SU-DHL-6 (cell line): Measurements from ENCODE around the gene STK10.

Experiments used
- H2AFZ ChIP-seq: fragments of 200-600 bp; sonication (generic); 2 replicates; pipeline ENCODE4 v1.6.1; 2014; ENCODE audit warnings: low read depth, mild to moderate bottlenecking, moderate library complexity, mixed read lengths, antibody characterized with exemption, low read length; ENCODE audit not compliant: severe bottlenecking
- H3F3A ChIP-seq: fragments of 200-600 bp; shearing (Covaris generic); 2 replicates; pipeline ENCODE4 v1.6.0; 2016; ENCODE audit warnings: antibody characterized with exemption, mild to moderate bottlenecking; ENCODE audit not compliant: insufficient read depth
- H3K27ac ChIP-seq: fragments of 200-600 bp; sonication (generic); 2 replicates; pipeline ENCODE4 v1.5.1; 2016; ENCODE audit warnings: low read depth, mild to moderate bottlenecking, low read length, moderate library complexity, mixed read lengths
- H3K27me3 ChIP-seq: fragments of 200-600 bp; sonication (generic), shearing (Covaris generic); 2 replicates; pipeline ENCODE4 v1.6.0; 2014; ENCODE audit warnings: mild to moderate bottlenecking, low read length
- H3K36me3 ChIP-seq: fragments of 200-600 bp; sonication (generic); 2 replicates; pipeline ENCODE4 v1.6.1; 2014; ENCODE audit warnings: mild to moderate bottlenecking, low read length, mixed read lengths
- H3K4me2 ChIP-seq: fragments of 300-600, 200-600 bp; shearing (Covaris generic), sonication (generic); 2 replicates; pipeline ENCODE4 v1.6.0; 2014; ENCODE audit warnings: low read length, low read depth, mild to moderate bottlenecking; ENCODE audit not compliant: poor library complexity, severe bottlenecking
- H3K4me3 ChIP-seq: fragments of 200-600 bp; sonication (generic); 2 replicates; pipeline ENCODE4 v1.5.1; 2014; ENCODE audit warnings: antibody characterized with exemption, low read length, mild to moderate bottlenecking, mixed read lengths; ENCODE audit not compliant: insufficient read depth, poor library complexity, severe bottlenecking
- H3K79me2 ChIP-seq: fragments of 200-600 bp; sonication (generic); 2 replicates; pipeline ENCODE4 v1.6.1; 2014; ENCODE audit warnings: mild to moderate bottlenecking, low read length, moderate library complexity; ENCODE audit not compliant: insufficient read depth
- H3K9ac ChIP-seq: fragments of 200-600 bp; sonication (generic); 2 replicates; pipeline ENCODE4 v1.7.0; 2014; ENCODE audit warnings: mild to moderate bottlenecking, low read length
- H3K9me2 ChIP-seq: fragments of 200-600 bp; sonication (generic); replicated peaks from 2 replicates; pipeline ENCODE4 v1.6.1; 2014; ENCODE audit warnings: low read length; ENCODE audit not compliant: insufficient read depth
- H3K9me3 ChIP-seq: fragments of 200-600 bp; sonication (generic); 2 replicates; pipeline ENCODE4 v1.6.1; 2014; ENCODE audit warnings: low read length, mixed read lengths; ENCODE audit not compliant: insufficient read depth
- H4K20me1 ChIP-seq: fragments of 200-600 bp; sonication (generic); 2 replicates; pipeline ENCODE4 v1.6.1; 2014; ENCODE audit warnings: low read depth, mild to moderate bottlenecking, antibody characterized with exemption, low read length, moderate library complexity, mixed read lengths
- CTCF ChIP-seq: fragments of 200-600 bp; sonication (generic); IDR thresholded peaks from one replicate; pipeline ENCODE4 v1.5.1; 2017; ENCODE audit warnings: antibody characterized with exemption, mild to moderate bottlenecking, low read length, moderate library complexity; ENCODE audit not compliant: insufficient read depth, poor library complexity, severe bottlenecking
- EZH2phosphoT487 ChIP-seq: fragments of 200-600 bp; sonication (generic), shearing (Covaris generic); conservative IDR thresholded peaks from 2 replicates; pipeline ENCODE4 v1.6.1; 2018; ENCODE audit warnings: mild to moderate bottlenecking, antibody characterized with exemption, low read length, moderate library complexity, mixed read lengths

Gene STK10

DNA sequence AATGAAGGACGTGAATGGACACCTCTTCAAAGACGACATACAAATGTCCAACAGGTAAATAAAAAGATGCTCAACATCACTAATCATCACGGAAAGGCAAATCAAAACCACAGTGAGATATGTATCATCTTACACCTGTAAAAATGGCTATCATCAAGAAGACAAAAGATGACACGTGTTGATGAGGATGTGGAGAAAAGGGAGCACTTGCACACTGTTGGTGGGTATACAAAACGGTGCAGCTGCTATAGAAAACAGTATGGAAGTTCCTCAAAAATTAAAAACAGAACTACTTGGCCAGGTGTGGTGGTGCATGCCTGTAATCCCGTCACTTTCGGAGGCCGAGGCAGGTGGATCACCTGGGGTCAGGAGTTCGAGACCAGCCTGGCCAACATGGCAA is 47.9 kb downstream of the STK10 start:
- no peak overlapping the region for H3K4me2 ChIP-seq
- H3K27ac ChIP-seq: no peak overlapping the region
- no peaks in the 10 kb centered on the region; the same call in 1 of the 2 replicates for H4K20me1 ChIP-seq
- H3K9me2 ChIP-seq: no peaks in the 10 kb centered on the region
- peaks cover 5% of the 10 kb centered on the region; the same call in 1 of the 2 replicates for H3F3A ChIP-seq
- TF ChIP-seq EZH2phosphoT487: no peak
- no peak for TF ChIP-seq CTCF
- H3K79me2 ChIP-seq: peaks cover 71% of the 10 kb centered on the region
- H3K9me3 ChIP-seq: no peaks in the 10 kb centered on the region
- no peaks in the 10 kb centered on the region for H3K27me3 ChIP-seq
- no peak overlapping the region for H2AFZ ChIP-seq
- H3K9ac ChIP-seq: no peak overlapping the region
- H3K4me3 ChIP-seq: no peak overlapping the region
- H3K36me3 ChIP-seq: no peaks in the 10 kb centered on the region

DNA sequence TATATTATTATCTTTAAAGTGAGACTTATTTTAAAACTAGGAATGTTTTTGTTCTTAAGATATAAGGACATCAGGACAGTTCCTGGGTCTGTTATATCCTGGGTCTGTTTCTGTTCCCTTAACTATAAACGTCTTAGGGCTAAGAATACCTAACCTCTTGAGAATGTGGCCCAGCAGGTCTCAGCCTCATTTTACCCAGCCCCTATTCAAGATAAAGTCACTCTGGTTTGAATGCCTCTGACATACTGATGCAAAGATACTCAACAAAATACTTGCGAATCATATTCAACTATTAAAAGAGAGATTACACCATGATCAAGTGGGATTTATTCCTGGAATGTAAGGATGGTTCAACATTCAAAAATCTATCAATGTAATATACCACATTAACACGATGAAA is 51.0 kb downstream of the STK10 start:
- Histone ChIP-seq H4K20me1 (no peaks in the 10 kb centered on the region), H3F3A (peaks cover 5% of the 10 kb centered on the region; the same call in 1 of the 2 replicates), H3K9me3 (no peaks in the 10 kb centered on the region), H3K27me3 (no peaks in the 10 kb centered on the region), H3K27ac (no peak overlapping the region), H3K4me3 (no peak overlapping the region), H3K9me2 (no peaks in the 10 kb centered on the region), H3K79me2 (peaks cover 60% of the 10 kb centered on the region), H3K9ac (no peak overlapping the region), H3K36me3 (0 out of 2 replicates have a peak, but pooled peaks cover 3% of the 10 kb centered on the region), H3K4me2 (no peak overlapping the region), H2AFZ (no peak overlapping the region)
- TF ChIP-seq CTCF: no peak
- no peak for TF ChIP-seq EZH2phosphoT487

DNA sequence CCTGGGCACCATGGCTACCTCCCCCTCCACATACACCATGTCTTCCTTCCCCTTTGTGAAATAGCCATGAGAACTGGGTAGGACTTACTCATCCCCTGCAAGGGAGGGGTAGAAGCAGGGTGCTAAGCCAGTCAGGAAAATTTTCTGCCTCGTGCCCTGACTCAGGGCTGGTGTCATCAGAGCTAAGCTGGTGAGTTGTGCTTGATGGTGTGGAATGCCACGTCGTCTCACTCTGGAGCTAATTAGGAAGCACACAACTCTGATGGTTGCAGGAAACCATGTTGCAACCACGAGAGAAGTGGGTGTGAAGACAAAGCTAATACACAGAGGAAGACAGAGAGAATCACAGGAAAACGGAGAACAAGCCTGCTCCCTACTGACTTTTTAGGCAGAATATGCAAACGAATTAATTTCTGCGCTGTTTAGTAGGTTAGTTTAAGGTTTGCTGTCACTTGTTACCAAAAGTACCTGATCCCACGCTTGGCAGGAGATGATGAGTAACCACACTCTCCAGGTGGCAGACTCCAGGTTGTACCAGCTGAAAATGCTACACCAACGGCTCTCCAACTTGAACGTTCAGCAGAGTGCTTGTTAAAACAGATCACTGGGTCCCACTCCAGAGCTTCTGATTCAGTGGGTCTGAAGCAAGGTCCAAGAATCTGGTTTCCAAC is 54.5 kb downstream of the STK10 start:
- Histone ChIP-seq H3K27me3 (no peaks in the 10 kb centered on the region), H4K20me1 (no peaks in the 10 kb centered on the region), H3K79me2 (peaks cover 56% of the 10 kb centered on the region), H3K9me2 (no peaks in the 10 kb centered on the region), H3K9ac (no peak overlapping the region), H2AFZ (no peak overlapping the region), H3K36me3 (0 out of 2 replicates have a peak, but pooled peaks cover 3% of the 10 kb centered on the region), H3K9me3 (no peaks in the 10 kb centered on the region), H3K4me2 (no peak overlapping the region), H3F3A (no peaks in the 10 kb centered on the region), H3K27ac (no peak overlapping the region), H3K4me3 (no peak overlapping the region)
- TF ChIP-seq CTCF: no peak
- TF ChIP-seq EZH2phosphoT487: no peak
